Hematopoietic multipotent progenitor cell treated with erythropoietin and hydrocortisone succinate and interleukin-3 and kit ligand, for 6 days (in vitro differentiated cells): ENCODE results near the gene FHOD3.
"Not testable (repeated sequence)": the region's sequence is repeated elsewhere in the genome, so short reads cannot be mapped to it uniquely, and the experiment has no call there.

ENCODE experiments used
- DNase-seq: peaks from one replicate; pipeline ENCODE4 v3.0.0-alpha.2; 2015

The FHOD3 gene

GRCh38 chr18:36527740-36528455 lies 230.4 kb downstream of the FHOD3 start:
- no peak for DNase-seq

- no peak for DNase-seq
These were observed 232.2 kb downstream of the FHOD3 start for GRCh38 chr18:36529747-36530146.

GRCh38 chr18:36530676-36531405 lies 233.3 kb downstream of the FHOD3 start:
- no peak for DNase-seq

- DNase-seq = no peak
These were observed 234.1 kb downstream of the FHOD3 start for GRCh38 chr18:36531636-36532035.

- DNase-seq = no peak
These were observed 234.9 kb downstream of the FHOD3 start for GRCh38 chr18:36532394-36532793.

GRCh38 chr18:36532815-36533214 lies 235.3 kb downstream of the FHOD3 start:
- no peak for DNase-seq

GRCh38 chr18:36533446-36534153 lies 236.1 kb downstream of the FHOD3 start:
- DNase-seq = no peak

GRCh38 chr18:36534154-36534688 lies 236.7 kb downstream of the FHOD3 start:
- peak; percentile 19 for DNase-seq

- DNase-seq = no peak
These were observed 237.9 kb downstream of the FHOD3 start for GRCh38 chr18:36535202-36535935.

GRCh38 chr18:36536426-36536825 lies 238.9 kb downstream of the FHOD3 start:
- no peak for DNase-seq

GRCh38 chr18:36537289-36537688 lies 239.8 kb downstream of the FHOD3 start:
- DNase-seq = no peak

GRCh38 chr18:36539674-36540231 lies 242.2 kb downstream of the FHOD3 start:
- DNase-seq = no peak

- DNase-seq = no peak
These were observed 245.5 kb downstream of the FHOD3 start for GRCh38 chr18:36543030-36543429.

GRCh38 chr18:36543991-36544725 lies 246.6 kb downstream of the FHOD3 start:
- no peak for DNase-seq

- no peak for DNase-seq
These were observed 248.4 kb downstream of the FHOD3 start for GRCh38 chr18:36545821-36546427.

GRCh38 chr18:36546876-36547275 lies 249.4 kb downstream of the FHOD3 start:
- no peak for DNase-seq

GRCh38 chr18:36547544-36547943 lies 250.0 kb downstream of the FHOD3 start:
- DNase-seq = no peak

GRCh38 chr18:36551274-36551673 lies 253.8 kb downstream of the FHOD3 start:
- DNase-seq = not testable (repeated sequence)

- no peak for DNase-seq
These were observed 260.7 kb downstream of the FHOD3 start for GRCh38 chr18:36558234-36558633.

GRCh38 chr18:36559149-36559857 lies 261.8 kb downstream of the FHOD3 start:
- DNase-seq = no peak

- DNase-seq = no peak
These were observed 262.7 kb downstream of the FHOD3 start for GRCh38 chr18:36560187-36560586.
